Thymus (tissue), 11 donors: ENCODE results near the gene RBM38. TPM values are rescaled to one million over a fixed set of nuclear protein-coding genes. Genes with fewer than 3 reads are reported as not detected.
"Not testable (repeated sequence)": the region's sequence is repeated elsewhere in the genome, so short reads cannot be mapped to it uniquely, and the experiment has no call there.

Experiments used
- DNase-seq, 9 donors: peaks; one replicate each; pipeline ENCODE4 v3.0.0-alpha.2; 2013; ENCODE audit warnings: low spot score in 9 of 9, low read depth in 6 of 9, missing footprints in 1 of 9
- H3K27ac ChIP-seq, 2 donors: one replicate each; pipeline ENCODE4 v1.5.1; 2013; ENCODE audit warnings: control low read depth in 1 of 2, low read depth in 1 of 2, low read length in 1 of 2, mild to moderate bottlenecking in 1 of 2, moderate library complexity in 1 of 2
- H3K27me3 ChIP-seq, 2 donors: one replicate each; pipeline ENCODE4 v1.5.1; 2013; ENCODE audit warnings: low read length in 1 of 2; ENCODE audit not compliant: control insufficient read depth in 2 of 2, insufficient read depth in 1 of 2
- H3K36me3 ChIP-seq, 2 donors: one replicate each; pipeline ENCODE4 v1.5.1; 2013; ENCODE audit warnings: low read length in 1 of 2, mild to moderate bottlenecking in 1 of 2, moderate library complexity in 1 of 2; ENCODE audit not compliant: control insufficient read depth in 2 of 2, insufficient read depth in 2 of 2
- H3K4me1 ChIP-seq, 2 donors: one replicate each; pipeline ENCODE4 v1.5.1; 2013; ENCODE audit warnings: low read length in 2 of 2; ENCODE audit not compliant: control insufficient read depth in 2 of 2, insufficient read depth in 2 of 2
- H3K4me3 ChIP-seq, 2 donors: one replicate each; pipeline ENCODE4 v1.5.1; 2013; ENCODE audit warnings: low read length in 2 of 2, control low read depth in 1 of 2, mild to moderate bottlenecking in 1 of 2
- H3K9me3 ChIP-seq, 2 donors: one replicate each; pipeline ENCODE4 v1.5.1; 2013; ENCODE audit warnings: low read length in 1 of 2, mild to moderate bottlenecking in 1 of 2; ENCODE audit not compliant: control insufficient read depth in 2 of 2, insufficient read depth in 1 of 2
- WGBS: extraction: QIAGEN DNeasy Blood & Tissue Kit; methylation state at CpG from one replicate; pipeline ENCODE4 v1.1.7; 2013; 5-methylcytosine and 5-hydroxymethylcytosine counted together
- polyA plus RNA-seq: library from polyadenylated mRNA; stranded (reverse); fragments of 200-250 nt; gene quantifications from one replicate; pipeline ENCODE4 v1.2.3, GENCODE V29; 2013
- total RNA-seq: library from RNA; stranded (reverse); fragments of 120-200 nt; gene quantifications from one replicate; pipeline ENCODE4 v1.2.4, GENCODE V29; 2013
- donor health status: healthy.

The RBM38 gene
- total and polyA plus RNA-seq, 2 donors: 49.2 to 84.6 TPM

DNA sequence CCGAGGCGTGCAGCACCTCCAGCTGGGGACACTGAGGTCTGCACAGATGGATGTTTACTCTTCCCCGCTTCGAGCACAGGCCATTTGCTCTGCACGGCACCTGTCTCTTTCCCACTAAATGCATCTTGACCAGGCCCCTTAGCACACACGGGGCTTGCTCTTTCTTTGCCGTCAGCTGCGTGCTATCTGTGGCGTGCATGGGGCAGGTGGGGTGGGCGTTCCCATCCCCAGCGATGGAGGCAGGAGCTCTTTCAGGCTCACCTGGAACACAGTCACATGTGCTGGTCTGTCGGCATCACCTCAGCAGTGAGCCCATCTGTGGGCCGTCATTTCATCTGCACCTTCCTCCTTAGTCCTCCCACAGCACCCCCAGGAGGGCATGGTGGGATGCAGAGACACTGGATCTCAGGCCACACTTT lies 35.1 kb downstream of the RBM38 start:
- DNase-seq: no peak
- Histone ChIP-seq H3K27me3 (peaks cover 0 to 2% of the 10 kb centered on the region in 2 donors), H3K27ac (no peak overlapping the region), H3K4me1 (peaks cover 8 to 16% of the 10 kb centered on the region in 2 donors), H3K36me3 (no peaks in the 10 kb centered on the region), H3K9me3 (no peaks in the 10 kb centered on the region), H3K4me3 (no peak overlapping the region)
- WGBS: 98% methylated on average over 13 of the region's 13 CpGs

DNA sequence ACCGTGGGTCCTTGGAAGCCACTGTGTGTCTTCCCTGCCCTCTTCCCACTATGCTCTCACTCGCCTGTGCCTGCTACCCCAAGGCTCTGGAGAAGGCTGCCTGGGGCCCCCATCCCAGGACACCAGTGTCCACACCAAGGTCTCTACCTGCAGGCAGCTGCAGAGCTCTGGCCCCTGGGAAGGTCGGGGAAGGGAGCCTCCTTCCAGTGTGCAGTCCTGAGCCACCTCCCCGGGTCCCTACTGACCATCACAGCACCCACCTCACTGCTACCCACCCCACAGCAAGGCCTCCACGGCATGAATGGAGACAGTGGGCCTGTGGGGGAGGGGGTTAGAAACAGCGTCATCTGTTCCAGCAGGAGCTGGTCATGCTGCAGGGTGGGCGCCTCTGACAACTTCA lies 35.6 kb downstream of the RBM38 start:
- Histone ChIP-seq H3K27ac (no peak overlapping the region), H3K36me3 (no peaks in the 10 kb centered on the region), H3K9me3 (no peaks in the 10 kb centered on the region), H3K4me1 (peaks cover 8 to 22% of the 10 kb centered on the region in 2 donors), H3K27me3 (peaks cover 0 to 2% of the 10 kb centered on the region in 2 donors), H3K4me3 (no peak overlapping the region)
- 96% methylated on average over 7 of the region's 7 CpGs for WGBS
- DNase-seq: no peak

DNA sequence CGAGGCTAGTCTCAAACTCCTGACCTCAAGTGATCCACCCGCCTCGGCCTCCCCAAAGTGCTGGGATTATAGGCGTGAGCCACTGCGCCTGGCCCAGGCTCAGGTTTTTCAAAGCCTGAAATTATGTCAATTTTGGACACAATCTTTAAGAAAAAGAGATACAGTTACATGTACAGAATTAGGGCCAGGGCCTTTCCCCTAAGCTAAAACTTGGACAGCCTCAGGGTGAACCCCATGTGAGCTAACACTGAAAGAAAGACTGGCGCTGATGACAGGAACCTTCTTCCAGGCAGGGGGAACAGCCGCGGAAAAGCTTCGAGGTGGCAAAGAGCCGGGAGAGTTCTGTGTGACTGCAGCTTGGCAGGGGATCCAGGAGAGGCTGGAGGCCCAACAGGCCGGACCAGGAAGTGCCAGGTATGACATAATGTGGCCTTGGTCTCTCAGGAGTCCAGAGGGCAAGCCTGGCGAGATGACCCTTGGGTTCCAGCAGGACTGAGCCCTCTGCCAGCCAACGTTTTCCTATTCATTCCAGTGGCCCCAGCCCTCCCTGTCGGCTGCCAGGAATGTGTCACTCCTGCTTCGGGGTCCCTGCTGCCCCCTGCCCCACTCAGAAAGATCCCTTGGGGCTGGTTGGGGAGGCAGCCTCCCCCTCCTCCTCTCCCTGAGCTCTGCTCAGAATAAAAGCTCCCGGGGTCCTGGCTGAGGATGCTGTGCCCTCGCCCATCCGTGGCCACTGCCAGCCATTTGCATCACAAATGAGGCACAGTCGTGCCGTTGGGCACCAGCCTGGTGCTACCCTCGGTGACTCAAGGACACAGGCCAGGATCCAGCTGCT lies 37.3 kb downstream of the RBM38 start:
- H3K27ac ChIP-seq: no peak overlapping the region
- peaks cover 25 to 38% of the 10 kb centered on the region in 2 donors for H3K4me1 ChIP-seq
- WGBS: 90% methylated on average over 21 of the region's 21 CpGs
- no peak overlapping the region for H3K4me3 ChIP-seq
- peaks cover 0 to 2% of the 10 kb centered on the region in 2 donors for H3K27me3 ChIP-seq
- no peaks in the 10 kb centered on the region for H3K36me3 ChIP-seq
- H3K9me3 ChIP-seq: no peaks in the 10 kb centered on the region
- DNase-seq: no peak

DNA sequence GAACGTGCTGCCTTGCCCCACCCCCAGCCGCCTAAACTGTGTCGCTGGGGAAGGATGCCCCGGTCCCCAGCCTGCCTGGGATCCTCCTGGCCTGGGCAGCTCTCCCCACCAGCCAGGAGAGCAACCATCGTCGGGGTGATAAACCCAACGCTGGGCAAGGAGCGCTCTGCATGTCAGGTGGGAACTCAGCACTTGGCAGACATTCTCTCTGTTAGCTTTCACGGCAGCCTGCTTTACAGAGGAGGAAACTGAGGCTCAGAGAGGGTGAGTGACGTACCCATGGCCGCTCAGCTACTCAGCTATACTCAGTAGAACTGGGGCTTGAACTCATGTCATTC lies 37.9 kb downstream of the RBM38 start:
- Histone ChIP-seq H3K9me3 (no peaks in the 10 kb centered on the region), H3K27me3 (peaks cover 0 to 2% of the 10 kb centered on the region in 2 donors), H3K36me3 (no peaks in the 10 kb centered on the region), H3K4me1 (peaks cover 29 to 44% of the 10 kb centered on the region in 2 donors), H3K4me3 (no peak overlapping the region), H3K27ac (no peak overlapping the region)
- DNase-seq: no peak
- 95% methylated on average over 11 of the region's 11 CpGs for WGBS

DNA sequence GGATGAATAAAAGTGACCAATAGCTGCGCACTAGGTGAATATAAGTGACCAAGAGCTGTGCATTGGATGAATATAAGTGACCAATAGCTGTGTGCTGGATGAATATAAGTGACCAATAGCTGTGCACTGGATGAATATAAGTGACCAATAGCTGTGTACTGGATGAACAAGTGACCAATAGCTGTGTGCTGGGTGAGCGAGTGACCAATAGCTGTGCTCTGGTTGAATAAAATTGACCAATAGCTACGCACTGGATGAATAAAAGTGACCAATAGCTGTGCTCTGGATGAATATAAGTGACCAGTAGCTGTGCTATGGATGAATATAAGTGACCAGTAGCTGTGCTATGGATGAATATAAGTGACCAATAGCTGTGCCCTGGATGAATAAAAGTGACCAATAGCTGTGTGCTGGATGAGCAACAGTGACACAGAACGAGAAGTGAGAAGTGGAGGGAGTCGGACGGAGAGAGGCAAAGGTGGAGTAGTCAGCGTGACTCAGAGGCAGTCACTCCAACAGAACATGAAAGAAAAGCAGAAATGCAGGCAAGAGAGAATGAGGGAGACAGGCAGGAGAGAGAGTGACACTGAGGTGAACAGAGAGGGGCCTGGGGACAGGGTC lies 38.5 kb downstream of the RBM38 start:
- WGBS: 92% methylated on average over 7 of the region's 7 CpGs
- no peak overlapping the region for H3K27ac ChIP-seq
- no peak for DNase-seq
- H3K36me3 ChIP-seq: no peaks in the 10 kb centered on the region
- no peak overlapping the region for H3K4me3 ChIP-seq
- H3K4me1 ChIP-seq: peaks cover 33 to 50% of the 10 kb centered on the region in 2 donors
- peaks cover 0 to 2% of the 10 kb centered on the region in 2 donors for H3K27me3 ChIP-seq
- no peaks in the 10 kb centered on the region for H3K9me3 ChIP-seq

DNA sequence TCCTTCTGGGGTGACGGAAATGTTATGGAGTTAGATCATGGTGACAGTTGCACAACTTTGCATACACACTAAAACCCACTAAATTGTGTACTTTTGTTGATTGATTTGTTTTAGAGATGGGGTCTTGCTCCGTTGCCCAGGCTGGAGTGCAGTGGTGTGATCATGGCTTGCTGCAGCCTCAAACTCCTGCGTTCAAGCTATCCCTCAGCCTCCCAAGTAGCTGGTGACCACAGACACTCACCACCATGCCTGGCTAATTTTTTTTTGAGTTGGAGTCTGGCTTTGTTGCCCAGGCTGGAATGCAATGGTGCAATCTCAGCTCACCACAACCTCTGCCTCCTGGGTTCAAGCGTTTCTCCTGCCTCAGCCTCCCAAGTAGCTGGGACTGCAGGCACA lies 39.0 kb downstream of the RBM38 start:
- H3K36me3 ChIP-seq, DNase-seq, H3K27ac ChIP-seq, H3K4me3 ChIP-seq, H3K9me3 ChIP-seq, H3K27me3 ChIP-seq: not testable (repeated sequence)
- peaks cover 35 to 51% of the 10 kb centered on the region in 2 donors for H3K4me1 ChIP-seq
- 94% methylated on average over 4 of the region's 4 CpGs for WGBS

DNA sequence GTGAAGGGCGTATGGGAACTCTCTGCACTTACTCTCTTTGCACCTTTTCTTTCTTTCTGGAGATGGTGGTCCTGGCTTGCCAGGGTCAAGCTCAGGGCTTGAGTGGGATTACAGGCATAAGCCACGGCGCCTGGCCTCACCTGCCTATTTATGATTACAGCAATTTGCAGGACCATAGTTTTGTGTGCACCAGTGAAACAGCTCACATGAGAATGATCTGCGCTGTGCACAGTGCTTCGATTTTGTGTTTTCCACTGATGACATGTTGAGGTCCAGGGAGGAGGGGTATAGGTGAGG lies 40.3 kb downstream of the RBM38 start:
- Histone ChIP-seq H3K27me3 (peaks cover 0 to 7% of the 10 kb centered on the region in 2 donors), H3K36me3 (no peaks in the 10 kb centered on the region), H3K4me3 (no peak overlapping the region), H3K9me3 (no peaks in the 10 kb centered on the region), H3K4me1 (peaks cover 40 to 49% of the 10 kb centered on the region in 2 donors), H3K27ac (no peak overlapping the region)
- no peak for DNase-seq
- 79% methylated on average over 5 of the region's 5 CpGs for WGBS

DNA sequence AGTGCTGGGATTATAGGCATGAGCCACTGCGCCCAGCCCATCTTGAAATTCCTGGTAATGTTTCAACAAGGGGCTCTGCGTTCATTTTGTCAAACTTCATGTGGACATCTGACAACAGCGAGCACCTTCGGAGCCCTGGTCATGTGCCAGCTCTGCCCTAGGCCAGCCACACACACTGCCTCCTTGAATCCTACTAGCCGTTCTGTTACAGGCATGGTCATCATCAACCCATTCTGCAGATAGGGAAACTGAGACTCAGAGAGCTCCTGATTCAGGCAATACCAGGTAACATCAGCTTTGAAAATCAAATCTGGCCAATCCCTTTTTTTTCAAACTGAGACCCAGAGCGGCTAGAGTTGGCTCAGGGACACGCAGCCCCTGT lies 41.3 kb downstream of the RBM38 start:
- Histone ChIP-seq H3K9me3 (peaks cover 0 to 9% of the 10 kb centered on the region in 2 donors), H3K27me3 (peaks cover 0 to 9% of the 10 kb centered on the region in 2 donors), H3K4me1 (peaks cover 40 to 49% of the 10 kb centered on the region in 2 donors), H3K36me3 (no peaks in the 10 kb centered on the region), H3K4me3 (no peak overlapping the region), H3K27ac (peak overlapping the region; percentile 76 to 93)
- DNase-seq: no peak
- 68% methylated on average over 7 of the region's 7 CpGs for WGBS

DNA sequence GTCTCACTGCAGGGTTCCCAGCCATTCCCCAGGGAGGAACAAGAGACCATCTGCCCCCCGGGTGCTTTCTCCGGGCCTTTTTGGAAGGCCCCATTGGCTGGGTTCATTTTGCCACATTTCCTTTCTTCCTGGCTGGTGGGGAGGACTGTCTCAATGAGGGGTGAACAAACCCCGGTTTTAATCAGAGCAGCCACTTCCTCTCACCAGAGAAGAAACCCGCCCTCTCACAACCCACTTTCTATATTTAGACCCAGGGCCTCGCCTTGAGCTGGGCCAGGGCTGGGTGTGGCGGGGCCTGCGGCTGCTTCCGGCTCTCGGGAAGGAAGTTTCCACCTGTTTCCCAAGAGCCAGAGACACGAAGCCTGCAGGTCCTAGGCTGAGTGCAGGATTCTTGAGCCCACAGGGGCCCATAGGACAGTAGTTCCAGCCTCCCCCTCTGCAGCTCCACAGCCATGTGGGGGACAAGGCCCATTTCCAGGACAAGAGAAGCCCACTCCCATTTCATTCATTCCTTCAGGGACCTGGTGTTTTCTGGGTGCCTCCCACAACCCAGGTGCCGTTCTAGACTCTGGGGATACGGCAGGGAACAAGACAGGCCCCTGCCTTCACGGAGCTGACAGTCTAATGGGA lies 41.8 kb downstream of the RBM38 start:
- Histone ChIP-seq H3K4me1 (peaks cover 40 to 49% of the 10 kb centered on the region in 2 donors), H3K4me3 (no peak overlapping the region), H3K27me3 (peaks cover 0 to 10% of the 10 kb centered on the region in 2 donors), H3K9me3 (peaks cover 0 to 14% of the 10 kb centered on the region in 2 donors), H3K36me3 (no peaks in the 10 kb centered on the region), H3K27ac (peak overlapping the region; percentile 76 to 93)
- 22% methylated on average over 13 of the region's 13 CpGs for WGBS
- DNase-seq: peak; percentile 41 to 92 (median 77)
